NCI-H146 (cell line): Measurements from ENCODE around the gene RTN3.

Experiments used
- DNase-seq: peaks from one replicate; lab custom pipeline; 2025; lab: John Stamatoyannopoulos, UW

The RTN3 gene

DNA sequence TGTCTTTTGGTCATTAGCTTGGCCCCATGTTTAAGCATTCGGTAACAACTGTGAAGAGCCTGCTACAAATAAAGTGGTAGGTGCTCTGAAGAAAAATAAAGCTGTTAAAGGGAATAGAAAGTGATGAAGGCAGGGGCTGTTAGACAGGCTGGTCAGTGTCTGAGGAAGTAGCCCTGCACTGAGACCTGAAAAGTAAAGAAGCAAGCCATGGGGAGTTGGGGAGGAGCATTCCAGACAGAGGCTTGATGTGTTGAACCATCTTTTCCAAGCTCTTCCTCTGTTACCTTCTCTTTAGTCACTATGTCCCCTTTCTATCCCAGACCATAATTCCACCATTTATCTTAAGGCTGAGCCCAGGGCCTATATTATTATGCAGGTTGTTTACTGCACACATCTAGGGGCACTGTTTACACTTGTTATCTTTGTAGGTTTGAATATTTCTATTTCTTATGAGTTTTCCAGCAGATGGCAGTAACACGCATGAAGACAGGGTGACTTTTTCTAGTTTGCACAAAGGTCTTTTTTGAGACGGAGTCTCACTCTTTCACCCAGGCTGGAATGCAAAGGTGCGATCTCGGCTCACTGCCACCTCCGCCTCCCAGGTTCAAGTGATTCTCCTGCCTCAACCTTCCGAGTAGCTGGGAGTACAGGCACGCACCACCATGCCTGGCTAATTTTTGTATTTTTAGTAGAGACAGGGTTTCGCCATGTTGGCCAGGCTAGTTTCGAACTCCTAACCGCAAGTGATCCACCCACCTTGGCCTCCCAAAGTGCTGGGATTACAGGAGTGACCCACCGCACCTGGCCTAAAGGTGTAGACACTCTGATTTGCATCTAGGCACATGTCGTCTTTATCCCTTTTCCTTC is 64.2 kb downstream of the RTN3 start:
- no peak for DNase-seq

DNA sequence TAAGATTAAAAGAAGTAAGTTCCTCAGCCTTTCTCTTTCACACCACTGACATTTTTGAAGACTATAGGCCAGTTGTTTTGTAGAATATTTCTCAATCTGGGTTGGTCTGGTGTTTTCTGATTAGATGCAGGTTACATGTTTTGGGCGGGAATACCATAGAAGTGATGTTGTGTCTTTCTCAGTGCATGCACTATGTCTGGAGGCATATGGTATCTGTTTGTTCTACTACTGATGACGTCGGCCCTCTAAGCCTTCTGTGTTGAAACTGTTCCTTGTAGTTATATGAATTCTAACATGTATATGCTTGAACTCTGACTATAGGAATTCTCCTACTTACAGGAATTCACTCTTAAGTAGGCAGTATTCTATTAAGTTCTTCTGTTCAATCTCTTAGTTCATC is 65.7 kb downstream of the RTN3 start:
- no peak for DNase-seq

DNA sequence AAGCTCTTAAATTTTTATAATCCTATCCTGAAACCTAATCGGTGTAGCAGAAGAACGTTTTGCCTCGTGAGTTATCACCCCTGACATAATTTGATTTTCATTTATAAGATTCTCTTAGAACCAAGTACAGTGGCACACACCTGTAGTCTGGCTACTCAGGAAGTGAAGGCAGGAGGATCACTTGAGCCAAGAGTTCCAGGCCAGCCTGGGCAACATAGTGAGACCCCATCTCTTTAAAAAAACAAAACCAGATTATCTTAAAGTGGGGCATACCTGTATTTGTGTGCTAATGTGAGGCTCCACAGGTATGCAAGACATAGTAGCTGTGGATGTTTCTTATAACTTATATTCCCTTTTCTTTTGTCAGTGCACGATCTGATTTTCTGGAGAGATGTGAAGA is 68.3 kb downstream of the RTN3 start:
- DNase-seq = no peak

DNA sequence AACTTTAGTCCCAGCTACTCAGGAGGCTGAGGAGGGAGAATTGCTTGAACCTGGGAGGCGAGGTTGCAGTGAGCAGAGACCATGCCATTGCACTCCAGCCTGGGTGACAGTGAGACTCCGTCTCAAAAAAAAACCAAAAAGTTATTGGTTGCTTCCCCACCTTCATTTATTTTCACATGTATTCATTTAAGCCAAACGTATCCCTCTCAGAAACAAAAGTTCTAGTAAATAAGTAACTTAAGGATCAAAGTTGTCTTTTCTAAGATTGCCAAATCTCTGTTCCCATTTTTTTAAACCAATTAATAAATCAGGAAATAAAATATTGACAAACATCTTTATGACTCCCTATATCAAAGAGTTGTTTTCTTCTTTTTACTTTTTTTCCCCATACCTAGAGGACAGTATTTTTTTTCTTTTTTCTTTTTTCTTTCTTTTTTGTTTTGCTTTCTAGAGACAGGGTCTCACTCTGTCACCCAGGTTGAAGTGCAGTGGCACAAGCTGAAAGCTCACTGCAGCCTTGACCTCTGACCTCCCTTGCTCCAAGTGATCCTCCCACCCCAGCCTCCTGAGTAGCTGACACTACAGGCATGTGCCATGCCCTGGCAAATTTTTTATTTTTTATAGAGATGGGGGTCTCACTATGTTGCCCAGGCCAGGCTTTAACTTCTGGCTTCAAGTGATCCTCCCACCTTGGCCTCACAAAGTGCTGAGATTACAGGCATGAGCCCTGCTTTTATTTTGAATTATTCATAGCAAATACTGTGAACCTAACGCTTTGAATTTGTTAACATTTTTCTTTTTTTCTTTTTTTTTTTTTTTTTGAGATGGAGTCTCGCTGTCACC is 75.8 kb downstream of the RTN3 start:
- no peak for DNase-seq

DNA sequence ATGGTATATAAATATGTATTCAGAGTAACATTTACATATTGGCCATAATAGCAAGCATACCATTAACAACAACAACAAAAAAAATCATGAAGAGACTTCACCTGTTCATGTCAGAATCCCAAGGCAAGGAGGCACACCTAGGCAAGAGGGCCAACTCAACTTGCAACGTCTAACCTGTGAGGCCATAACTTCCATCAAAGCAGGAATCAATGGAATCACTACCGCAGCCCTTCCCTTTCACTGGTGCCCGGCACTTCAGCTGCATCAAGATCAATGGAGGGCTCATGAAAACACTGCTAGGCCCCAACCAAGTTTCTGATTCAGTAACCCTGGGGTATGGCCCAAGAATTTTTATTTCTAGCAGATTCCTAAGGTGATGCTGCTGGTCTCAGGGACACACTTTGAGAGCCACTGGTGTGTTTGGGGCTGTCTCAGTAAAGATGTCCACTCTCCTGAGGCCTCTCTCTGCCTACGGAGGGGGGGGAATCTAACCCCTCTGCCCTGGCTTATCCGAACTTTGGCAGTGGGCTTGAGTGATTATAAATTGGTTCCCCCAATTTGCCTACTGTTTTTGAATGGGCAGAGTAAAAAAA is 79.3 kb downstream of the RTN3 start:
- DNase-seq = no peak

DNA sequence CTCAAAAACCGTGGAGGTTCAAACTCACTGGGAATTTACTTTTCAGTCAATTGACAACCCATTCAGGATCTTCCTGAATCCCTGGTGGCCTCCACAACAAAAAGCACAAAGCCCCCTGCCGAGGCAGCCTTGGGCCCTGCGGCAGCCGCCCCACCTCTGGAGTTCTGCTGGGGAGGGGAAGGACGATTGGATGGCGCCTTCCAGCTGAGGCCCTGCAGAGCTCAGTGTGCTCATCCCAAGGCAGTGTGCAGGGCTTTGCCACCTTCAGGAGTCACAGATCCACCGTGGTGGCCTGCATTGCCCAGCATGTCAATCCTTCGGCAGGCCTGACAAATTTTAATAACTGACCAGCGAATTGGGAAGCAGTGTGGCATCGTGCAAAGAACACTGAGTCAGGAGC is 79.9 kb downstream of the RTN3 start:
- peak; percentile 28 for DNase-seq

DNA sequence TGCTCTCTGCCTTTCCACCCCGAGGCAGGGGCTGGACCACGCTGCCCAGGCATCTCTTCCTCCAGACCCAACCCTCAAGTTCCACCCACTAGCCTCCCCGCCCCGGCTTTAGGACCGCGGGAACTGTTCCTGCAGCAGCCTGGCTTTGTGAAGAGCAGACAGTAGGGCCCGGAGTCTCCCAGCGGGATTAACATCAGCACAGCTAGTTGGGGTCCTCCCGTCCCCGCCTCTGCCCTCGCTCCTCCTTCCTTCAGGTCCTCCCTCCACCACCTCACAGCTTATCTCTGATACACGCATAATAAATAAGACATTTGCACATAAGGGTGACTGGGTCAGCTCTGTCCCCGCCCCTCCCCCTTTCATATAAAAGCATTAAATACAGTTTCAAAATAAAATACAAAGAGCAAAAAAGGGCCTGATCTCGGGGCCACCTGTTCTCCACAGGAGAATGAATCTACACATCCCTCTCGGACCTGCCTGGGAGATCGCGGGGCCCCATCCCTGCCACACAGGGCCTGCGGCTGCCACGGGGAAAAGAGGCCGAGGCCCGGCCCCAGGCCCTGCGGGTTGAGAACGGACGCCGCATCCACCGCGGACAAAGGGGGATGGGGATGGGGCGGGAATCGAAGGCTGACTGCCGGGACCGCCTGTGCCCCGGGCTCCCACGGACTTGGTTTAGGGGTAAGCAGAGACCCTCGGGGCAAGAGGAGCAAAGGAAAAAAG is 80.8 kb downstream of the RTN3 start:
- no peak for DNase-seq

DNA sequence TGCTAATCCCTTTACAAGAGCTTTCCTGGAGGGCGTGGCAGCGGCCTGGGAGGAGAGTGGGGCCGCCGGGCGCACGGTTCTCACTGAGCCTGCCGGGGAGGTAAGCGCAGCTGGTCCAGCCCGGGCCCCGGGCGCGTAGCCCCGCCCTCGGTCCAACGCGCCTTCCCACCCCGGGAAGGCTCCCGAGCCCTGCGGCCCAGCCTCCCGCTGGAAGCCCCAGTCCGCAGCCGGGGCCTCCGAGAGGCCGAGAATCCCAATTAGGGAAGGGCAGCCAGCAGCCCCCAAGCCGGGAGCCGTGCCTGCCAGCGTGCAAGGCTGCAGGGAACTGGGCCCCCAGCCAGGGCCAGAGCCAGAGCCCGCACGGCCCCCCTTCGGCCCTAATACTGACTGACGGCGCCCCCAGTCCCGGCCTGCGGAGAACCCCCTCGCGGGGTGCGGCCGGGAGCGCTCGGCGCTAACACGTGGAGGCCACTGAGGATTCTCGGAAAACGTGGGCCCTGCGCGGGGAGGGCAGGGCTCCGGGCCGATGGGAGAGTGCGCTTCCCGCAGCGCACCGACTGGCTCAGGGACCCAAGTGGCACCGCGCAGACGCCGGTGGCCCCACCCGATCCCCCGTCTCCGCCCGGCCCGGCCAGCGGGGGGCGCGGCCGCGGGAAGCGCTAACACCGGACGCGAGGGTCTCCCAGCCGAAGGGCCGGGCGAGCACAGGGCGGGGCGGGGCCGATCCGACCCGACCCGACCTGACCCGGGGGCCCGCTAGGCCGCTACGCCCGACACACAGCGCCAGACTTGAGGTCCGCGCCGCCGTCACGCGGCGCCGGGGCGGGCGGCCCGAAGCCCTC is 81.6 kb downstream of the RTN3 start:
- no peak for DNase-seq

DNA sequence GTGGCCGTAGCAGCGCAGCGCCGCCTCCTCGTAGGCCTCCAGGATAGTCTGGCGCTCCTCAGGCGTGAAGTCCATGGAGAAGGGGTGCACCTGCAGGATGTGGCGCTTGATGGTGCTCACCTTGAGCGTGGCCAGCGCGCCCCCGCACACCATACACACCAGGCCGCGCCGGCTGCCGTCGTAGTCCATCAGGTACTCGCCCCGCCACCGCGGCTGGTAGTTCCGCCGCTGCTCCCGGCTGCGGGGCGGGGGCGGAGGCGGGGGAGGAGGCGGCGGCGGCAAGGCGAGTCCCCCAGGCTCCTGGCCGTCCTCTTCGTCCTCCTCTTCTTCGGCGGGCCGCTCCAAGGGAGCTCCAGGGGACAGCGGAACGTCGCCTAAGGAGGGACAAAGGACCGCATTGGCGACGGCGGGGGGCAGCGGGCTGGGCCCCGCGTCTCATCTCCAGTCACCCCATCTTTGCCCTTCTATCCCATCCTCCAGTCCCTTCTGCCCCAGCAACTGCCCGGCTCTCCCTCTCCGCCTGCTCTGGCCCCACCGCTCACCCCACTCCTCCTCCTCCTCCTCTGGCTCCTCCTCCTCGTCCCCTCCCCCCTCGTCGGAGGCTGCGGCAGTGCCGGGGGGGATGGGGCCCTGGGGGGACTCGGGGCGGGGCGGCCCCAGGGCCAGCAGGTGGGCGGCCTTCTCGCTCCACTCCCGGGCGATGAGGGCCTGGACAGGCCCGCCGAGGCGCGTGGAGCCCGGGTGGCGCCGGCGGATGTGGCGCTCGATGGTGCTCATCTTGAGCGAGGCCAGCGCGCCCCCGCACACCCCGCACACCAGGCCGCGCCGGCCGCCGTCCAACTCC is 82.4 kb downstream of the RTN3 start:
- no peak for DNase-seq

DNA sequence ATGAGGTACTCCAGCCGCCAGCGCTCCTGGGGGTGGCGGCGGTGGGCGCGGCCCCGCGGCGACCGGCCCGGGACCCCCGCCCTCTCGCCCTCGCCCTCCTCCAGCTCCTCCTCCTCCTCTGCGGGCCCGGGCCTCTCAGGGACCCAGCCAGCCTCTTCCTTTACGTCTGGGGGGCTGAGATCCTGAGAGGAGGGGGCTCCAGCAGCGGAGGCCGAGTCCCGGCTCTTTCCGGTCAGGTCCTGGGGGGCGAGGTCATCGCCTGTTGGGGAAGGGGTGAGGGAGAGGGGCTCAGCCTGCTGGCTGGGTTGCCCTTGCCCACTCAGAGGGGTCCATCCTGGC is 83.0 kb downstream of the RTN3 start:
- DNase-seq = no peak

DNA sequence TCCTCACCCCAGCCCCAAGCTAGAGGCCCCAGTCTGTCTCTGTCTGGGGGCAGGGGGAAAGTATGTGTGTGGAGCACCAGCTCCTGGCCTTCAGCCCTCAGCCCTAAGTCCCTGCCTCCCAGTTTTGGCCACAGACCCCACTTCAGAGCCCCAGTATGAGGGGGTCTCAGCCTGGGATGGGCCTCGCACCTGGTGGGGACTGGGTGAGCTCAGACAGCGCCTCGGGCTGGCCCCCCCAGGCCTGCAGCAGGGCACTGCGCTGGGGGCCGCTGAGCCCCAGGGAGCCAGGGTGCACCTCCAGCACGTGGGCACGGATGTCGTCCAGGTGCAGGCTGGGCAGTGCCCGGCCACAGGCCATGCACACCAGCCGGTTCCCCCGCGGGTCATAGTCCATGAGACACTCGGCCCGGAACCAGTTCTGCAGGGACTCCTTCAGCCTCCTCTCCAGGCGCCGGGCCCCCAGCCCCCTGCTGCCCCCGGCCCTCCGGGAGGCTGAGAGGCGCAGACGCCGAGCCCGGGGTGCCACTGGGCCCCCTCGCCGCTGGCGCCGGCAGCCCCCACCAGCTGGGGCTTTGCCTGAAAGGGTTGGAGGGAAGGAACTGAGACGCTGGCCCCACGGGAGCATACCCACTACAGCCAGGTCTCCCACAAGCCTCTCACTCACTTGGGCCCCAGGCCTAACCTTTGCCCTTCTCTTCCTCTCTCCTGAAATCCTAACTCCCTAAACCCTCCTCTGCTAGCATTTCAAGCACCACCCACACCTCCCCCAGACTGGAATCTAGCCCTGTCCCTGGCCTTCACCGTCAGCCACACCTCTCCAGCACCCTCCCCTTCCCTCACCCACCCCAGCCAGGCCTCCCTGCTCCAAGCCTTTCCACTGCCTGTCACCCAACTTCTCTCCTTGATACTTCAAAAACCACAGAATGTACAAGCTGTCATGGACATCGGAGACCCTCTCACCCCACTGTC is 83.7 kb downstream of the RTN3 start:
- DNase-seq = no peak

DNA sequence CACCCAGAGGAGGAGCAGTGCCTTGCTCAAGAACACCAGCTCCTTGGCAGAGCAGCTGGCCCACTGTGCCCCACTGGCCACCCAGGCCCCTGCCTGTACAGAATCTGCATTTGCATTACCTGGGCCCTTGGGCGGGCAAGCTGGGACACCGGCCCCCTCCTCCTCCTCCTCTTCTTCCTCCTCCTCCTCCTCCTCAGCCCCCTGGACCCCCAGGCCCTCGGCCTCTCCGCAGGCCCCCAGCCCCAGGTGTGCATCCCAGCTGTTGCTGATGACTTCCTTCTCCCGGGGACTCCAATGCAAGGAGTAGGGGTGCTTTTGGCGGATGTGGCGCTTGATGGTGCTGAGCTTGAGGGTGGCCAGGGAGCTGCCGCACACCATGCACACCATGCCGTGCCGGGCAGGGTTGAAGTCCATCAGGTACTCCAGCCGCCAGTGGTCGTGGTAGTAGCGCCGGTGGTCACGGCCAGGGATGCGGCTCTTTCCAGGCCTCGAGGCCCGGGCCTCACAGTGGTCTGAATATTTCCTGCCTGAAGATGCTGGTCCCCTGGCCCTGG is 84.5 kb downstream of the RTN3 start:
- DNase-seq = no peak

DNA sequence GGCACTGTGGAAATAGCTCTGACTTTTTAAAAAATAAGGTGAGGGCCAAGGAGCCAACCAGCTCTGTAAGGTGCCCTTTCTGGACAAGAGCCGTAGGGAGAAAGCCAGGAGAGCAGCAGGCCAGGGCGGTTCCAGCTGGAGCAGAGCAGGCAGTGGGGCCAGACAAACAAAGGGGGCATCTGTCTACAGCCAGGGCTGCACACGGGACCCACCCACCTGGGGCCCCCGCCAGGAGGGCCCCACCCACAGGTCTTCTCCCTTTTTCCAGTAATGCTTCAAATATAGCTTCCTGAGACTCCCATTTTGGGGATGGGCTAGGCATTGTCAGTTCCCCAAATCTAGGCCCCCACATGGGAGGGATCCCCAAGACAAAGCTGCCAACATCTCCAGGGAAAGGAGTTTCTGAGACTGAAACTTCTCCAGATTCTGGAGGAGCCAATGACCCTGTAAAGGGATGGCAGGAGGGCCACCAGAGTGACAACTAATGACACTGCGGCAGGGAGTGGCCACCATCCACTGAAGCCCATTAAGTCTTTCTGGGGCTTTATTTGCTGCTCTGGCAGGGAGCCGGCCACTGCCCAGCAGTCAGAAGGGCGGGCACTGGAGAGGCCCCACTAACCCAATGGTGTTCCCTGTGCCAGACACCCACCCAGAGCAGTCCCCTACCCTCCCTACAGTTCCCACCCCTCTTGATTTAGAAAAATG is 85.4 kb downstream of the RTN3 start:
- peak; percentile 39 for DNase-seq

DNA sequence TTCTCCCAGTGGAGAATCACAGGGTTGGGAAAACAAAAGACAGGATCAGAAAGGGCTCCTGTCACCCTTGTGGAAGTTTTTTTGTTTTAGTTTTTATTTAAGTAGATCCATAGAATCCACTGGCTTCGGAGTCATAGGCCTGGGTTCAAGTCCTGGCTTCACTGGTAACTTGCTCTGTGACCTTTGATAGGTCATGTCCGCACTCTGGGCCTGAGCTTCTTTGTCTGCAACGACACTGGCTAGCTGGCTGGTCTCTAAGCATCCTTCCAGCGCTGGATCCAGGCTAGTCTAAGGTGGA is 85.9 kb downstream of the RTN3 start:
- DNase-seq = no peak

DNA sequence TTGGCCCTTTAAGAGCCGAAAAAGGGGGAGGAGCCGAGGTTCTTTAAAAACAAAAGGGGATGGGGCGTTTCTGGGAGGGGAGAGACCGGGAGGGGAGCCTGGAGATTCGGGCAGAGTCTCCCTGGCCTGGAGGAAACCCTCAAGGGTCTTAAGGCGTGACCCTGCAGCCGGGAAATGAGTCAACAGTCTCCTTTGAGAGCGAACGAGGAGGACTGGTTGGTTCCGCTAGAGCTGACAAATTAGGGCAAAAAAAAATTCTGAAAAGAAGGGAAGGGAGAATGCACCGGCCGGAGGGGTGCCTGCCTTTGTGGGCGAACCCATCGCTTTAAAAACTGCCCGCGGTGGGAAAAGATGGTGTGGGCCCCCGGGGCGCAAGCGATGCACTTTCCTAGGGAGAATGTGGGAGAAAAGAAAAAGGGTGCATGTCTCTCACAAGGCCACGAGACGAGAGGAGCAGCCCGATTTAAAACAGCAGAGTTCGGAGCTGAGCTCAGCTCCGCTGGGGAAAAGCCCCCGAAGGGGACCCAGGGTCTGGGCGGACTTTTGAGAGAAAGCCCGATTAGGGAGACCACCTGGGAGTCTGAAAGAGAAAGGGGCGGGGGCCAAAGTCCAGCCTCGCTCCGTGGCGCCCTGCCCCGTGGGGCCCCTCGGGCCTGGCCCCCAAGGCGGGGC is 86.4 kb downstream of the RTN3 start:
- DNase-seq = peak; percentile 77

DNA sequence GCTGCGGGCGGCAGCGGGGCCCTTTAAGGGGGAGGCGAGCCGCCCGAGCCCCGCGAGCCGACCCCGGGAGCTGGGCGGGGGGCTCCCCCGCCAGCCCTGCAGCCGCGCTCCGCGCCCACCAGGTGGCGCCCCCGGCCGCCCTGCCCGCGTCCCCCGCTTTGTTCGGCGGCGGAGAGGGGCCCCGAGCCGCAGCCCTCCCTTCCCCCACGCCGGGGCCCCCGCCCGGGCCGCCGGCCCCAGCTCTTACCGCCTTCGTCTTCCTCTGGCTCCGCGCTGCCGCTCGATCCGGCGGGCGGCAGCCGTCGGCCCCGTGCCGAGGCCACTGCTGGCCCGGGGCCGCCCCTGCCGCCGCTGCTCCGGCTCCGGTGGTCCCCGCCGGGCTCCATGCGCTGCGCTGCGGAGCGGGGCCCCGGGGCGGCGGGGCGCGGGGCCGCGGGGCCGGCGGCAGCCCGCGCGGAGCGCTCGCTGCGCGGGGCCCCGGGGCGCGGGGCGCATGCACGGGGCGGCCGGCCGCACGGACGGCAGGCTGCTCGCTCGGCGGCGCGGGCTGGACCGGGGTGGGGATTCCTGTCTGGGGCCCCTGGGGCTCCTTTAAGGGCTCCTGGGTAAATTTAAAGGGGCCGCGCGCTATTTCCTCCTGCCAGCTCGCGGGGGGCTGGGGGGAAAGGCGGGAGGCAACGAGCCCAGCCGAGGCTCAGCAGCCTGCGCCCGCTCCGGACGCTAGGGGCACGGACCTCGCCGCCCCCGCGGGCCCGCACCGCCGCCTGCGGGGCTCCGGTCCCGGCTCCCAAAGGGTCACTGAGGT is 87.1 kb downstream of the RTN3 start, which contains the start of gene ZFTA:
TSS of gene ZFTA (minus strand) at position 539 of the 805 bp plus-strand sequence. CDS start at position 386, 153 bp downstream.
- DNase-seq = peak; percentile 76
